Measurements from ENCODE around the gene ANKDD1A.

The ANKDD1A gene

DNA sequence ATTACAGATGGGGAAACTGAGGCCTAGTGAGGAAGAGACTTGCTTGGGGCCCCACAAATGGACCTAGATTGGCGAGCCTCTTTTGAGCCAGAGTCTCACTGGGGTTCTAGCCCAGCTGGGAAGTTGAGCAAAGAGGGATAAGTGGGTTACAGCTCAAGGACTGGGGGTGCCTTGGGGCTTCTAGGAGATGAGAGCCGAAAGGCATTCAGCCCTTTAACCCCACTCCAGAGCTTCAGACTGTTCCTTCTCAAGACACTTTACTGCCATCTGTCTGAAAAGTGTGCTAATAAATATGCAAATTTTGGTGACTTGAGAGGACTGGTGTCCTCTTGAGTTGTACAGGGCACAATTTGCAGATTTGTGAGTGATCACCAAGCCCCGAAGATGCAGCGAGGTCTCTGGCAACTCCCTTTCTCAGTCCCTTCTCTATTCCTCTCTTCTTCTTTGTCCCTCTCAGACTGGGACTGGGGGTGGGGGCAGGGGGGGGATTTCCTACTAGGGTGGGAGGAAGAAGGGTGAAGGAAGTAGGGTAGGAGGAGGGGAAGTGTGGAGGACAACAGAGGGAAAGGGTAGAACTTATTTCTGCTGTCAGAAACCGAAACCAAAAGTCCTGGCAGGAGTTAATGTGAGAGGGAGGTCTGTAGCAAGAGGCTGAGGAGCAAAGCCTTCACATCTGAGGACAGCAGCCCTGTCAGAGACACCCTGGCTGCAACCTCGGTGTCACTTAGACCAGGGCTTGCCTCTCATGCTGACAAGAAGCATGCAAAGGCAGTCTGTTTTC is 16.2 kb upstream of the ANKDD1A start:
- Histone ChIP-seq H3K9ac (ENCODE audit: insufficient read length, low read depth) (peak overlapping the region; percentile 45), H3K9me3 (ENCODE audit: insufficient read depth, low read length) (peaks cover 3% of the 10 kb centered on the region; the same call in 1 of the 2 replicates), H3K27me3 (ENCODE audit: insufficient read depth, insufficient read length) (no peaks in the 10 kb centered on the region), H3K4me1 (ENCODE audit: insufficient read depth, insufficient read length) (peaks cover 20% of the 10 kb centered on the region), H3K4me3 (ENCODE audit: insufficient read length, low read depth) (no peak overlapping the region), H3K36me3 (ENCODE audit: insufficient read depth, insufficient read length, low read length) (no peaks in the 10 kb centered on the region)
- DNase-seq (ENCODE audit: low read depth, low spot score), result no peak
- TF ChIP-seq SUZ12 (IDR thresholded peaks at IDR 0.05; ENCODE audit: extremely low read depth, insufficient read depth, insufficient read length) (no peak), ZNF274 (IDR thresholded peaks at IDR 0.05; ENCODE audit: low read depth, low read length) (no peak), YY1 (IDR thresholded peaks at IDR 0.05; ENCODE audit: insufficient read depth, insufficient read length) (no peak)

- no peaks in the 10 kb centered on the region for H3K27me3 ChIP-seq (ENCODE audit: insufficient read depth, insufficient read length)
- peaks cover 5% of the 10 kb centered on the region for H3K36me3 ChIP-seq (ENCODE audit: insufficient read depth, insufficient read length, low read length)
- H3K4me3 ChIP-seq (ENCODE audit: insufficient read length, low read depth), result no peak overlapping the region
- H3K4me1 ChIP-seq (ENCODE audit: insufficient read depth, insufficient read length), result peaks cover 20% of the 10 kb centered on the region
- peaks cover 13% of the 10 kb centered on the region for H3K9me3 ChIP-seq (ENCODE audit: insufficient read depth, low read length)
- TF ChIP-seq ZNF274 (IDR thresholded peaks at IDR 0.05; ENCODE audit: low read depth, low read length), result no peak
- TF ChIP-seq YY1 (IDR thresholded peaks at IDR 0.05; ENCODE audit: insufficient read depth, insufficient read length), result no peak
- no peak for TF ChIP-seq SUZ12 (IDR thresholded peaks at IDR 0.05; ENCODE audit: extremely low read depth, insufficient read depth, insufficient read length)
- DNase-seq (ENCODE audit: low read depth, low spot score), result no peak
- H3K9ac ChIP-seq (ENCODE audit: insufficient read length, low read depth), result no peak overlapping the region
Observed at GRCh38 chr15:64896371-64897069, 15.2 kb upstream of the ANKDD1A start.

DNA sequence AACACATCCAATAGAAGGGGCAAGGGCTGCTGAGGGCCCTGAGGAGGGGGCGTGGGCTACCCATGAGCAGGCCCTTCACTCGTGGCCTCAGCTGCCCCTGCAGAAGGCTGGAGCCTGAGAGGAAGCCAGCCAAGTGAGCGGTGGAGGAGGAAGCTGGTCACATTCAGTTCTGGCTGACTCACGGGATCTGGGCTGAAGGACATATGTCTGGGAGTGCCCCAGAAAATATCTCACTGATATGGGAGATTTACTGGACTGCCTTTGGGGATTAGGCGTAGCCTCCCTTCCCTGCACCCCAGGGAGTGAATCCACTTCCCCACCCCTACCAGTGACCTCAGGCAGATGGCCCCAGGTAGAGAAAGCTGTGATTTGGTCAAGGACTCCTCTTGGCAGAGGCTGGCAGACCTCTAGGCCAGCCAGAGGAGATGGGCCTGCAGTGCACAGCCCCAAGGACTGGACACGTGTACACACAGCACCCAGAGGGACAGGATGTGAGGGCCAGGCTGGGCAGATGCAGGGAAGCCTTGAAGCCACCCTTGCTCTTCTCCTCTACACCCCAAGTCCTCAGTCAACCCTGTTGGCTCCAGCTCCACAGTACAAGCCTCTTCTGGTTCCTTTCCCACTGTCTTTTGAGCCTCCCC is 14.2 kb upstream of the ANKDD1A start:
- Histone ChIP-seq H3K9me3 (ENCODE audit: insufficient read depth, low read length) (peaks cover 20% of the 10 kb centered on the region), H3K4me3 (ENCODE audit: insufficient read length, low read depth) (no peak overlapping the region), H3K27me3 (ENCODE audit: insufficient read depth, insufficient read length) (no peaks in the 10 kb centered on the region), H3K36me3 (ENCODE audit: insufficient read depth, insufficient read length, low read length) (peaks cover 5% of the 10 kb centered on the region), H3K4me1 (ENCODE audit: insufficient read depth, insufficient read length) (peaks cover 20% of the 10 kb centered on the region), H3K9ac (ENCODE audit: insufficient read length, low read depth) (no peak overlapping the region)
- TF ChIP-seq YY1 (IDR thresholded peaks at IDR 0.05; ENCODE audit: insufficient read depth, insufficient read length), result no peak
- TF ChIP-seq ZNF274 (IDR thresholded peaks at IDR 0.05; ENCODE audit: low read depth, low read length), result no peak
- no peak for TF ChIP-seq SUZ12 (IDR thresholded peaks at IDR 0.05; ENCODE audit: extremely low read depth, insufficient read depth, insufficient read length)
- no peak for DNase-seq (ENCODE audit: low read depth, low spot score)

- Histone ChIP-seq H3K4me3 (ENCODE audit: insufficient read length, low read depth) (no peak overlapping the region), H3K27me3 (ENCODE audit: insufficient read depth, insufficient read length) (no peaks in the 10 kb centered on the region), H3K36me3 (ENCODE audit: insufficient read depth, insufficient read length, low read length) (peaks cover 5% of the 10 kb centered on the region), H3K9ac (ENCODE audit: insufficient read length, low read depth) (no peak overlapping the region), H3K9me3 (ENCODE audit: insufficient read depth, low read length) (peaks cover 20% of the 10 kb centered on the region), H3K4me1 (ENCODE audit: insufficient read depth, insufficient read length) (peaks cover 15% of the 10 kb centered on the region)
- TF ChIP-seq ZNF274 (IDR thresholded peaks at IDR 0.05; ENCODE audit: low read depth, low read length), result no peak
- no peak for TF ChIP-seq SUZ12 (IDR thresholded peaks at IDR 0.05; ENCODE audit: extremely low read depth, insufficient read depth, insufficient read length)
- no peak for TF ChIP-seq YY1 (IDR thresholded peaks at IDR 0.05; ENCODE audit: insufficient read depth, insufficient read length)
- no peak for DNase-seq (ENCODE audit: low read depth, low spot score)
Observed at GRCh38 chr15:64898406-64898805, 13.3 kb upstream of the ANKDD1A start.

- DNase-seq (ENCODE audit: low read depth, low spot score), result no peak
- peaks cover 23% of the 10 kb centered on the region for H3K9me3 ChIP-seq (ENCODE audit: insufficient read depth, low read length)
- no peaks in the 10 kb centered on the region for H3K27me3 ChIP-seq (ENCODE audit: insufficient read depth, insufficient read length)
- H3K4me3 ChIP-seq (ENCODE audit: insufficient read length, low read depth), result no peak overlapping the region
- H3K36me3 ChIP-seq (ENCODE audit: insufficient read depth, insufficient read length, low read length), result peaks cover 5% of the 10 kb centered on the region
- no peak for TF ChIP-seq SUZ12 (IDR thresholded peaks at IDR 0.05; ENCODE audit: extremely low read depth, insufficient read depth, insufficient read length)
- TF ChIP-seq ZNF274 (IDR thresholded peaks at IDR 0.05; ENCODE audit: low read depth, low read length), result no peak
- TF ChIP-seq YY1 (IDR thresholded peaks at IDR 0.05; ENCODE audit: insufficient read depth, insufficient read length), result no peak
- H3K9ac ChIP-seq (ENCODE audit: insufficient read length, low read depth), result no peak overlapping the region
- H3K4me1 ChIP-seq (ENCODE audit: insufficient read depth, insufficient read length), result peaks cover 12% of the 10 kb centered on the region
Observed at GRCh38 chr15:64901141-64901540, 10.6 kb upstream of the ANKDD1A start.

GRCh38 chr15:64901914-64902313 is 9.8 kb upstream of the ANKDD1A start:
- H3K9ac ChIP-seq (ENCODE audit: insufficient read length, low read depth), result no peak overlapping the region
- no peak for TF ChIP-seq YY1 (IDR thresholded peaks at IDR 0.05; ENCODE audit: insufficient read depth, insufficient read length)
- TF ChIP-seq SUZ12 (IDR thresholded peaks at IDR 0.05; ENCODE audit: extremely low read depth, insufficient read depth, insufficient read length), result no peak
- no peak for TF ChIP-seq ZNF274 (IDR thresholded peaks at IDR 0.05; ENCODE audit: low read depth, low read length)
- H3K36me3 ChIP-seq (ENCODE audit: insufficient read depth, insufficient read length, low read length), result peaks cover 5% of the 10 kb centered on the region
- DNase-seq (ENCODE audit: low read depth, low spot score), result no peak
- peaks cover 12% of the 10 kb centered on the region for H3K4me1 ChIP-seq (ENCODE audit: insufficient read depth, insufficient read length)
- peaks cover 31% of the 10 kb centered on the region for H3K9me3 ChIP-seq (ENCODE audit: insufficient read depth, low read length)
- no peaks in the 10 kb centered on the region for H3K27me3 ChIP-seq (ENCODE audit: insufficient read depth, insufficient read length)
- H3K4me3 ChIP-seq (ENCODE audit: insufficient read length, low read depth), result no peak overlapping the region

- H3K4me1 ChIP-seq (ENCODE audit: insufficient read depth, insufficient read length), result peaks cover 8% of the 10 kb centered on the region
- no peak for DNase-seq (ENCODE audit: low read depth, low spot score)
Observed at GRCh38 chr15:64902863-64903262, 8.8 kb upstream of the ANKDD1A start.

More at GRCh38 chr15:64902863-64903262, 8.8 kb upstream of the ANKDD1A start:
- H3K4me3 ChIP-seq (ENCODE audit: insufficient read length, low read depth), result no peak overlapping the region
- H3K27me3 ChIP-seq (ENCODE audit: insufficient read depth, insufficient read length), result no peaks in the 10 kb centered on the region
- peaks cover 5% of the 10 kb centered on the region for H3K36me3 ChIP-seq (ENCODE audit: insufficient read depth, insufficient read length, low read length)
- peaks cover 35% of the 10 kb centered on the region for H3K9me3 ChIP-seq (ENCODE audit: insufficient read depth, low read length)
- H3K9ac ChIP-seq (ENCODE audit: insufficient read length, low read depth), result no peak overlapping the region
- TF ChIP-seq YY1 (IDR thresholded peaks at IDR 0.05; ENCODE audit: insufficient read depth, insufficient read length) (no peak), SUZ12 (IDR thresholded peaks at IDR 0.05; ENCODE audit: extremely low read depth, insufficient read depth, insufficient read length) (no peak), ZNF274 (IDR thresholded peaks at IDR 0.05; ENCODE audit: low read depth, low read length) (no peak)

Measured in NT2/D1 (cell line).